EH (cell line): ENCODE measurements around the gene EIPR1.
"Not testable (repeated sequence)": the region's sequence is repeated elsewhere in the genome, so short reads cannot be mapped to it uniquely, and the experiment has no call there.

Experiments
- DNase-seq: peaks from one replicate; pipeline ENCODE4 v3.0.0-alpha.2; 2015; ENCODE audit warnings: low read depth

EIPR1 gene

DNA sequence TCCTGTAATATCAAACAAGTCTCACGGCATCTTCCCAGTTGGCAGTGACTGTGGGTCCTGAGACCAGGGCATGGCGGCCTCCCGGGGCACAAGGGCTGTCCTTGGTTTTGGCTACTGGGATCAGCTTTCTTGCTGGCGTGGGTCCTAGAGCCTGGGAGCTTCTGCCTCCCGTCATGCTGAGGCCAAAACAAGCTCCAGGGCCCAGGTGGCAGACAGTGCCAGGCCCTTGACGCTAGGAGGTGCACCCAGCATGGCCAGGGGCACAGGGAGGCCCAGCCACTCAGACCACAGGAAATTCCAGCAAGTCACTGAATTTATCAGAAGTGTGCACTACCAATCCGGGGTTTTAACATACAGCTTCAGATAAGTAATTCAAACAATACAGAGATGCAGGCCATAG is 184.7 kb downstream of the EIPR1 start:
- peak; percentile 12 for DNase-seq

DNA sequence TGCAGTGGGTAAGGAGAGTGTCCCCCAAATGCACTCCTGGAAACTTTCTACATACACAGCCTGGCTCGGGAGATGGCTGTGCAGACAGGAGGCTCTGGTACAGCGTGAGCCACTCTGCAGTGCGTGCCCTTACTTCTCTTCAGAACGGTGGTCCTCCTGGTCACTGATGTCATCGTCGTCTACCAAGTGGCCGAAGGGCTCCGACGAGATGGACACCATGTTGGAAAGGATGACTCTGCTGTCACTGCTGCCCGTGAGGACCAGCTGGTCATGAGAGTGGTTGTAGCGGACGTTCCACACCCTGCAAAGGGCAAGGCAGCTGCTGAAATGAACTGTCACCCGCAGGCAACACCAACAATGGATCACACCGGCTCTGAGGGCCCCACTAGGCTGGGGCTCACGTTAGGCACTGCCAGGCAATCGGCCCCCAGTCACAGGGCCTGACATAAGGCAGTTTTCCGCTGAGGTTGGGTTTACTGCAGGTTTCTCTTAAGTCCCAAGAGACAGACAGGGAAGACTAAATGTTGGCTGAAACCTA is 185.3 kb downstream of the EIPR1 start:
- no peak for DNase-seq

DNA sequence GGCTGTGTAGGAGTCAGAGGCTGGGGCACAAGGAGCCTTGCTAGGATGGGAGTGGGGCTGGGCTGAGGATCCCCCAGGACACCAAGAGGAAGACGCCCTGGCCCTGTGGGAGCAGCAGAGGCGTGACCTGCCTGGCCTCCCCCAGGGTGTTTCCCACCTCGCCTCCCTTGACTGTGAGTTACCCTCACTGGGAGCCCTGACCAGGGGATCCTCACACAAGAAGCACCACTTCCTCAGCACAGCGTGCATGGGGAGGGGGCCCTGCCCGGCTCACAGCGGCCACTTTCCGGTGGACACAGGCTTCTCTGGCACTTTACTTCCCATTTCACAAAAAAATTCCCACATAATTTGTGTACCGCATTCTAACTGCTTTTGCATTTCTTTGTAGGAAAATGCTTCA is 187.7 kb downstream of the EIPR1 start:
- no peak for DNase-seq

DNA sequence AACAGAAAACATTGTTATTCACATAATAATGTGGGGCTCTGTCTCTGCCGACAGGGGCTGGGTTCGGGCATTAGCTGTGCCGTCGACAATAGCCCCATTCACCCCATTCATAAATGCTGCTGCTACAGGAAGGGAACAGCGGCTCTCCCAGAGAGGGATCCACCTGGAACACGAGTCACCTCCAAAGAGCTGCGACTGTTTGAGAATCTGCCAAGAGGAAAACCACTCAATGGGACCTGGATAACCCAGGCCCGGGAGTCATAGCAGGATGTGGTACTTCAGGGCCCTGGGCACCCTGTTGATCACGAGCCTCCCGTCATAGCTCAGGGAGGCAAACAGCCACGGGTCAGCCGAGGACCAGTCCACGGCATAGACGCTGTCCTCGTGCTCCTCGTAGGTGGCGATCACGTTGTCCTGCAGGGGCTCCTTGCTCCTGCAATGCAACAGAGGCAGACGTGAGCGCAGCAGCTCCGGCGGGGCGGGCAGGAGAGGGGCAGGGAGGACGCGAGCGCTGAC is 188.5 kb downstream of the EIPR1 start:
- DNase-seq: no peak

DNA sequence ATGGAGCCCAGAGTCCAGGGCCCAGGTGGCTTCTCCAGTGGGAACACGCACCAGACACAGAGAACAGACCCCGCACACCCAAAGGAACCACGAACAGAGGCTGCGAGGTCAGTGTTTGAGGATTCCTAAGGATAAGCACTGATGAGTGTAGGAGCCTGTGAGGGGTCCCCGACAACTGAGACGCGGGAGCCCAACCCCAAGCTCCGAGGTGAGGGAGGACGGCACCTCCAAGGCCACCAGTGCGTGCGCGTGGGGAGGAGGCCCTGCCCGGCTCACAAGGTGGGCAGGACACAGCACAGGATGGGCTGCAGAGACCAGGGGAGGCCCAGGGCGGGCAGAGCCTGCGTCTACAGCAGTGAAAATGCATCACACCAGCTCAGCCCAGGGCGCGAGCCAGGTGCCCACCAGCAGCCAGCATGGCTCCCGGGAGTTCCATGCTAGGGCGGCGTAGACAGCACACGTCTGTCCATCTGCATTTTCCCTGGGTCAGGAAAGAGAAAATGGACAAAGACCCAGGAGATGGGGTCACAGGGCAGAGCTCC is 189.1 kb downstream of the EIPR1 start:
- no peak for DNase-seq

DNA sequence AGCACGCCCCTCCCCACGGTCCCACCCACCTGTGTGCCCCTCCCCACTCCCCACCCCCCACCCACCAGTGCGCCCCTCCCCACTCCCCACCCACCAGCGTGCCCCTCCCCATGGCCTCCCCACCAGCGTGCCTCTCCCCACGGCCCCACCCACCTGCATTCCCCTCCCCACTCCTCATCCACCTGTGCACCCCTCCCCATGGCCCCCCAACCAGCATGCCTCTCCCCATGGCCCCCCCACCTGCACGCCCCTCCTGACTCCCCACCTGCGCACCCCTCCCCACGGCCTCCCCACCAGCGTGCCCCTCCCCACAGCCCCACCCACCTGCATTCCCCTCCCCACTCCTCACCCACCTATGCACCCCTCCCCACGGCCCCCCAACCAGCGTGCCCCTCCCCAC is 190.2 kb downstream of the EIPR1 start:
- DNase-seq: no peak

DNA sequence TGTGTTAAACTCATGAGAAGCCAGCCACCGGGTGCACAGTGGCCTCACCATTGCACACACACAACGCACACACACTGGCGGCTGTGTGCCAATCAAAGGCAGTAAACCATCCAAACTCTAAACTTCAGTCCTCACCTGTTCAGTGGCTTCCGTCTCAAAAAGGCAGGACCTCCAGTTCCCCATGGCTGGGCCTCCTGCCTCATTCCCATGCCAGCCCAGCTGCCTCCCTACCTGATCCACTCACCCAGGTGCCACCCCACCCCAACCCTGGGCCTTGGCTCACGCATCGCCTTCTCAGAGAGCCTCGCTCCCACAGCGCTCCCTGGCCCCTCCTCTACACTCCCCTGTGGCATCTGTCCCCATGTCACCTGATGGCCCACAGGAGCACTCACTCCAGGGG is 190.9 kb downstream of the EIPR1 start:
- DNase-seq: no peak

DNA sequence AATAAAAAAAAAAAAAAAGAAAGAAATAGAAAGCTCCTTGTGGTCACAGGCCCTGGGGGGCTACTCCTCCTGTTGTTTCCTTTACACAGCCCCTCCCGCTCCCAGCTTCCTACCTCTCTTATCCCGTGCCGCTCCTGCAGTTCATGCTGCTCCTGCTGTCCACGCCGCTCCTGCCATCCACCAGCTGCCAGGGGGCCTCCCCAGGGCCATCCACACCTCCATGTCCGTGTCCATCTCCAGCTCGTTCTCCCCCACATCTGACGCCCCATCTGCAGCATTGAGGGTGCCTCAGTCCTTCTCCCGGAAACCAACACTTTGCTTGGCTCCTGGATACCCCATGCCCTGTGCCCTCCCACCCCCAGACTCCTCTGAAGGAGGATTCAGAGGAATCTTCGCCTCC is 191.7 kb downstream of the EIPR1 start:
- DNase-seq: no peak

DNA sequence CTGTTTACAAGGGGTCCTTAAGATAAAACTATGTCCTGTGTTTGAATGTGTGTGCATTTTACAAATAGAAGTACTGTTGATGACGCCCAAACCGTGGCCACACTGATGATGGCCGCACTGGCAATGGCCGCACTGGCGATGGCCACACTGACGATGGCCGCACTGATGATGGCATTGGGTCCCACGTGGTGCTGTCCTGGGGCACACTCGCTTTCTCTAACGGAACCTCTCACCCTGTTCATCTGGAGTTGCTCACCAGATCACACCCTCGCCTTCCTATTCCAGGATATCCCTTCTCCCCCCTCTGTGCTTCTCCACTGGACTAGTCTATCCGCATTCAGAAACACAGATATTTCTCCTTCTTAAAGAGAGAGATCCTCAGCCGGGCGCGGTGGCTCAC is 192.4 kb downstream of the EIPR1 start:
- DNase-seq: no peak

DNA sequence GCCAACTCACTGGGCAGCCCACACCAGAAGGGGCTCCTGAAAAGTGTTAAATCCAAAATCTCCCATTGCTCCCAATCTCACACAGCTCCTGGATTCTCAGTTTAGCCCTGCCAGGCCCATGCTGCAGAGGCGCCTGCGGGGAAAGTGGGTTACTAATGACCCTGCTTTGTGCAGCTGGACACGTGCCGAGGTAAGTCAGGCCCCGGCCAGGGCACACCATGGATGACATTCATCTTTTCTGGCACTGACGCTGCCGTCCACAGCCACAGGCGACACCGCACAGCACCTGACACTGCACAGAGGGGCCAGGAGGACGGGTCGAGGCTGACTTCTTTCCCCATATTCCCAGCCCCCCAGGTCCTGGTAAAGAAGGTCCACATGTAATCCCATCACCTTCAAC is 193.5 kb downstream of the EIPR1 start:
- no peak for DNase-seq

DNA sequence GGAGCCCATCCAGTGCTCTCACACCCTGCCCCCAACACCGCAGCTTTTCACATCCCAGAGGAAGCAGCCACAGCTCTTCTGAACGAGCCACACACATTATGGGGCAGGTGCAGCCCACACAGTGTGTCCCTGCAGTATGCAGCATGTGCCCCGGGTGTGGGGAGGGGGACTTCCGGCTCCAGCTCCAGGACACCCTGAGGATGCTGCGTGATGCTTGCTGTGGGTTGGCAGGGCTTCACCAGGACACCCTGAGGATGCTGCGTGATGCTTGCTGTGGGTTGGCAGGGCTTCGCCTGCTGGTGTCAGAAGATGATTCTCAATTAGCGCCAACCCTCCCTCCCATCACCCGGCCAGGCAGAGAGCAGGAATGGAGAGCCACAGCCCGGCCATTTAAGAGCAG is 193.9 kb downstream of the EIPR1 start:
- DNase-seq: no peak

DNA sequence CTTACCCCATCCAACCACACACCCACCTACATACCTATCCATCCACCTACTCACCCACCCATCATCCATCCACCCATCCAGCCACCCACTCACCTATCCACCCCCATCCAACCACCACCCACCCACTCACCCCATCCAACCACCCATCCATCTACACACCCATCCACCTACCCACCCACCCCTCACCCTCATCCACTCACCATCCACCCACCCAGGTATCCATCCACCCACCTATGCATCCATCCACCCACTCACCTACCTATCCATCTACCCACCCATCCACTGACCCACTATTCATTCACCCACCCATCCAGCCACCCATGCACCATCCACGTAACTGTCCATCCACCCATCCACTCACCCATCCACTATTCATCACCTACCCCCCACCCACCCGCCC is 194.8 kb downstream of the EIPR1 start:
- DNase-seq: no peak

DNA sequence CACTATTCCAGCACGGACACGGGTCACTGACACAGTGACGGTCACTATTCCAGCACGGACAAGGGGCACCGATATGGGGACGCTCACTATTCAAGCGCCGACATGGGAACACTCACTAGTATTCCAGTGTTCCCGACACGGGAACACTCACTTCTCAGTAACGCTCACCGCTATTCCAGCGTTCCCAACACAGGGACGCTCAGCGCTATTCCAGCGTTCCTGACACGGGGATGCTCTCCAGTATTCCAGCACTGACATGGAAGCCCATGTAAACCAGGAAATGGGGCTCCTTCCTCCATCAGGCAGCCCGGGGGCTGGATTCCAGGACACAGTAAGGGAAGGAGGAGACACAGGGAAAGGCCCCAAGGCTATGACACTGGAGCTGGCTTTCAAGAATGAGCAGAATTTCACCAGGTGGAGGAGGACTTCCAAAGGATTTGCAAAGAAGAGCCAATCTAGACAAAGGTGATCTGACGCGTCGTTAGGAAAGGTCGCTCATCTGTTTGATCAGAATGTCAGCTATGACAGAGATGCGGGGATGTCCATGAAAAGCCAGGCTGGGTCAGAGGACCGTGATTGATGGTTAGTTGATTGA is 196.1 kb downstream of the EIPR1 start:
- DNase-seq: no peak

DNA sequence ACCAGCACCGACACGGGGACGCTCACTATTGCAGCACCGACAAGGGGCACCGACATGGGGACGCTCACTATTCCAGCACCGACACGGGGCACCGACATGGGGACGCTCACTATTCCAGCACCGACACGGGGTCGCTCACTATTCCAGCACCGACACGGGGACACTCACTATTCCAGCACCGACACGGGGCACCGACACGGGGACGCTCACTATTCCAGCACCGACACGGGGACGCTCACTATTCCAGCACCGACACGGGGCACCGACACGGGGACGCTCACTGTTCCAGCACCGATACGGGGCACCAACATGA is 196.8 kb downstream of the EIPR1 start:
- not testable (repeated sequence) for DNase-seq

DNA sequence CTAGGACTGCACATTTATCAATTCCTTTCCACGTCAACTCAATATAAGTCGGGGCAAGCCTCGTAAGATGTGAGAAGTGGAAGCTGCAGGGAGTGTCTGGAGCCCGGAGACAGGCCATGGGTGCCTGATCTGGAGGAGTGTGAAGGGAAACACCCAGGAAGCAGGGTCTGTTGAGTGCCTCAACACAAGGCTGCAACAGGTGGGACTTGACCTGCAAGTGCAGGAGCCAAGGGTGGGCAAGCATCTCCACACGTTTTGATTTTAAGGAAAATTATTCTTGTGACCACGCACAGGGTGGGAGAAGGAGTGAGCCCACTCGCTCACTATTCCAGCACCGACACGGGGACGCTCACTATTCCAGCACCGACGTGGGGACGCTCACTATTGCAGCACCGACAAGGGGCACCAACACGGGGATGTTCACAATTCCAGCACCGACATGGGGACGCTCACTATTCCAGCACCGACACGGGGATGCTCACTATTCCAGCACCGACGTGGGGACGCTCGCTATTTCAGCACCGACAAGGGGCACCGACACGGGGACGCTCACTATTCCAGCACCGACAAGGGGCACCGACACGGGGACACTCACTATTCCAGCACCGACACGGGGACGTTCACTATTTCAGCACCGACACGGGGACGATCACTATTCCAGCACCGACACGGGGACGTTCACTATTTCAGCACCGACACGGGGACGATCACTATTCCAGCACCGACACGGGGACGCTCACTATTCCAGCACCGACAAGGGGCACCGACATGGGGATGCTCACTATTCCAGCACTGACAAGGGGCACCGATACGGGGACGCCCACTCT is 197.3 kb downstream of the EIPR1 start:
- DNase-seq: no peak

DNA sequence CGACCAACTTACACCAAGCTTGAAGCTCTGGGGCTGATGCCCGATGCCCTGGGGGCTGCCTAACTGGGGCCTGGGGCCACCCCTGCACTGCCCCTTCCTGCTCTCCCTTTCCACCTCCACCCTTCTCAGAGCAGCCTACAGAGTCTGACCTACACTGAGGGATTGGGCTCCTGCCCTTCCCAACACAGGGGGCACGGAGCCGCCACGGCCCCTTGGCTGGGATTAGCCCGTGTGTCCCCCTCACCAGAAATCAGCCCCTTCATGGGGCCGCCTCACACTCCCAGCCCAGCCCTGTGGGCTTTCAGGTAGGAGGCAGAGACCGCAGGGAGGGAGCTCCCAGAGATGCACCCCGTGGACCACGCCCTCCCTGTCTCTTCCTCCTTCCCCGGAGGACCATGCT is 198.0 kb downstream of the EIPR1 start:
- no peak for DNase-seq

DNA sequence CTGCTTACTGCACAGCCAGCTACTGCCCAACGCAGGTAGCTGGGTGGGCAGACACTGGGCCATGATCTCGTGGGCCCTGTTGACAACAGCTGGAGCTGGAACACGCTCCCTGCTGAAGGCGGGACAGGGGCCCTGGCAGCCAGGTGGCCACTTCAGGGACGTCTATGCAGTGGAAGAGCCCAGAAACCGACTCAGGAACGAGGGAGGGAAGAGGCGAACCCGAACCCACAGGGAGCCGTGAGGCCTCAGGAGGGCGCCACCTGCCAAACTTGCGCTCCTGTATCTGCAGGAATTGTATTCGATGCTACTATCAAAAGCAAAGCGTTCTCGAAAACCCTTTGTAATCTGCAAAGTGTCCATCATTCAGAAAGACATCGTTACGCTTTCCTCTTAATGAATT is 198.4 kb downstream of the EIPR1 start:
- no peak for DNase-seq

DNA sequence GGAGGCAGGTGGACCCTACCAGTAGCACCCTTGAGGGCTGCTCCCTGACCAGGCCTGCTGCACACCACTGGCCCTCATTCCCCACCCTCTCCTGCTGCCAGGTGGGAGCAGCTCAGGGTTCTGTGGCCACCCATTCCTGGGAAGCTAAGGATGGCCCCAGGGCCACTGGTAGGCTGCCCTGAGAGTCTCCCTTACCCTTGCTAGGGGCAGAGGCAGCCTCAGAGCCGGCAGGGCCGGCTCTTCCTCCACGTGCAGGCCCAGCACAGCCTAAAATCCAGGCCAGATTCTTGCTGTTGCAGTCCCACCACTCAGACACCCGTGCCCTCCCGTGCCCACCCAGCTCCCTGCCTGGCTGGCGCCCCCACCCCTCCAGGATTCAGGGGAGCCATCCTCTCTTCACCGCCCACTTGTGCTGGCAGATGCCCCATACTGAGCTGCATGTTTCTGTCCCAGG is 199.0 kb downstream of the EIPR1 start:
- no peak for DNase-seq

DNA sequence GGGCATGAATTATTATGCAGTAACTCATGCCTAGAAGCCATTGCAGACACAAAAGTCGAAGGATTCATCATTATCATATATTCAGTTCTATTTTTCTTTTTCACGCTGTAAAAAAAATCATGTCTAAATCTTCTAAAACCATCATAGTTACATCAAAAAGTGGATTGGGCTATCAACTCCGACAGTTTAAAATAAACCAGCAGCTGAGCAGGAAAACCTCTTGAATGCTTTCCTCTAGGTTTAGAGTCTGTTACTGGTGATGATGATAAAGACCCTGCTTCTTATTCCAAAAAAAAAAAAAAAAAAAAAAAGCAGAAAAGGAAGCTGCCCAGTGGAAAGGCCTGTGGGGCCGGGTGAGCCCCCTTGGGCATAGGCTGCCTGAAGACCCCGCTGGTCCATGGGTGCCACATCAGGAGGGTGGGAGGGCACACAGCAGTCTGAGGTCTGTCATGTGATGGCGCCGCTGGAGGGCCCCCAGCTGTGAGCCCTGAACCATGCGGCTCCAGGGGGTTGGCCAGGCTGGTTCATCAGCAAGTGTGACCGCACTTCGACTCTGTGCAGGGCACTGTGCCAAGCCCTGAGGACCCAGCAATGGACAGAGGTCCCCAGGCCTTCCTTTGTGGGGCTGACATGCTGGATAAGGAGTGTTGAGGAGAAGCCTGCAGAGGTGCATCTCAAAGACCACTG is 199.6 kb downstream of the EIPR1 start:
- no peak for DNase-seq

DNA sequence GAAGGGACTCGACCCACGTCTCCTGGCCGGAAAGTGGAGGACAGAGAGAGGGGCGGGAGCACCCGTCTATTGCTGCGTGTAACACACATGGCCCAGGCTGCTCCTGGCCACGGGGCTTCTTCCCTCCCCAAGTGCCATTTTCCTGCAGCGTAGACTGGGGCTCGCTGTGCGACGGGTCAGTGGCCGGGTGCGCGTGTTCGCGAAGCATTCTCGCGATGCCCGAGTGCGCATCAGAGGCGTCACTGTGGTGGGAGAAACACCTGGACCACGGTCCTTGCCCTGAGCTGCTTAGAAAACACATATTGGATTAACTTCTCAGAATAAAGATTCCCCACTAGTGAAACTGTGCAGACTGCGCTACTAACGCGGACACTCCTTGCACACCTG is 200.8 kb downstream of the EIPR1 start:
- DNase-seq: no peak

DNA sequence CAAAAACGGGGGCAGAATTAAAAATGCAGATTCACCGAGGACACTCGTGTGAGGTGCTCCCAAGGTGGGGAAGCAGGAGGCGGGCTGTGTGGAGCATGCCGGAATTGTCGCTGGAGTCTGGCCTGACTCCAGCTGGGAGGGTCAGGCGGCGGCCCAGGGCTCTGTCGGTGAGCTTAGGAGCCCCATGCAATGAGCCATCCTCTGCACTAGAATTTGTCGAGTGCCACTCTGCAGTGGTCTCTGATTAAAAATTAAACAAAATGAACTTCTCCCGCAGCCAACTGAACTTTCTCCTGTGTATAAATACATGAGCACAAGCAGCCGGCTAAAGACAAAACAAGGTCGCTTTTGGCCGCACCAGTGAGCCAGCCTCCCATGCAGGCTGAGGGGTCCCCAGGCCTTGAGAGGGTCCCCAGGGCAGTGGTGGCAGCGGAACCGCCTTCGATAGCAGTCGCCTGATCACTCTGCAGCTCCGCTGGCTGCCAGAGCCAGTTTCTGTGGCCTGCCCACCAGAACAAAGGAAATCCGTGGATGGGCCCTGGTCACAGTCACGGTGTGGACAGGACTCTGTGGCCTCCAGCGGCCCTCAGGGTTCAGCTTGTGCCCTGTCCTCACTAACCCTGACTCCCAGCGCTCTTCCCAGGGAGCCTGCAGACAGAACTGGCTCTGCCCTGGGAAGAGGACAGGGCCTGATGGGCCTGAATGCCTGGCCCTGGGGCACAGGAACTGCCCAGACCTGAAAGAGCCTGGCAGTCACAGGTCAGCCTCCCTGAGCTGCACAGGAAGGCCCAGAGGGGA is 201.3 kb downstream of the EIPR1 start:
- no peak for DNase-seq

DNA sequence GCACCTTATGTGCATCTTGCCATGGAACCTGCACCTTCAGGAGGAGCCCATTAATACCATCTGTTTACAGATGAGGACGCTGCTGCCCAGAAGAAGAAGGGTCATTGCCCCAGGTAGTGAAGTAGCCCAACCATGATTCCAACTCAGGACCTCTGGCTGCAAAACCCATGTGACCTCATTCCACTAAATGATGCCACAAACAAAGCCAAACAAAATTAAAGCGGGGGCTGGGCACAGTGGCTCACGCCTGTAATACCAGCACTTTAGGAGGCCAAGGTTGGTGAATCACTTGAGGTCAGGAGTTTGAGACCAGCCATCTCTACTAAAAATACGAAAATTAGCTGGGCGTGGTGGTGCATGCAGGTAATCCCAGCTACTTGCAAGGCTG is 202.1 kb downstream of the EIPR1 start:
- DNase-seq: no peak
